ENCODE data around the gene C5AR2. TPM values are rescaled to one million over a fixed set of nuclear protein-coding genes. Genes with fewer than 3 reads are reported as not detected.
"Not testable (repeated sequence)": the region's sequence is repeated elsewhere in the genome, so short reads cannot be mapped to it uniquely, and the experiment has no call there.

The C5AR2 gene
- polyA plus RNA-seq, 1 of the 3 experiments (the other 2 are of a cell fraction): not detected

- DNase-seq: no peak
- Histone ChIP-seq H3K79me2 (ENCODE audit: insufficient read depth) (no peaks in the 10 kb centered on the region), H3K9me2 (no peaks in the 10 kb centered on the region), H3K27ac (ENCODE audit: low read depth in 2 of 2, low read length in 1 of 2) (no peak overlapping the region), H3K27me3 (ENCODE audit: insufficient read depth) (no peaks in the 10 kb centered on the region), H3K4me1 (ENCODE audit: control insufficient read depth in 1 of 2, insufficient read depth in 2 of 2, low read depth in 1 of 2, low read length in 1 of 2) (no peaks in the 10 kb centered on the region), H4K20me1 (ENCODE audit: insufficient read depth) (no peaks in the 10 kb centered on the region), H3F3A (replicated peaks; ENCODE audit: insufficient read depth) (peaks cover 4% of the 10 kb centered on the region), H2AFZ (ENCODE audit: low read depth) (no peak overlapping the region), H3K36me3 (replicated peaks in 1 of 2; ENCODE audit: control insufficient read depth in 1 of 2, insufficient read depth in 2 of 2, low read length in 1 of 2) (no peaks in the 10 kb centered on the region), H3K4me2 (no peak overlapping the region), H3K9ac (no peak overlapping the region), H3K4me3 (ENCODE audit: low read depth in 2 of 2, low read length in 1 of 2) (no peak overlapping the region), H3K9me3 (no peaks in the 10 kb centered on the region)
- ChIA-PET POLR2A (interaction anchor here (0.6 kb wide), 1 partner anchor 9 kb away, joined by 3 read pairs; no protein-coding TSS in a partner anchor), CTCF (interaction anchor here (0.9 to 1.6 kb wide), 5 partner anchors 13 to 48 kb away, joined by 3 to 5 read pairs (median 4); no protein-coding TSS in a partner anchor)
- TF ChIP-seq PBX3 (IDR thresholded peaks at IDR 0.05): no peak
- no peak for TF ChIP-seq IRF3 (IDR thresholded peaks at IDR 0.05; ENCODE audit: low read depth, low read length)
- no peak for TF ChIP-seq CHD2 (IDR thresholded peaks at IDR 0.05; ENCODE audit: low read length, partially characterized antibody)
- TF ChIP-seq SMC3 (IDR thresholded peaks at IDR 0.05; ENCODE audit: low read depth, low read length): no peak
- no peak for TF ChIP-seq POLR2AphosphoS5 (IDR thresholded peaks at IDR 0.05; ENCODE audit: low read depth, low read length)
- no peak for TF ChIP-seq NRF1 (IDR thresholded peaks at IDR 0.05; ENCODE audit: low read depth, low read length)
- no peak for TF ChIP-seq CTCF (IDR thresholded peaks at IDR 0.05)
- TF ChIP-seq TAF1 (IDR thresholded peaks at IDR 0.05; ENCODE audit: borderline replicate concordance, low read depth, low read length): no peak
- 73% methylated on average over 11 of the region's 11 CpGs for WGBS (ENCODE audit: low lambda C conversion rate)
Observed at GRCh38 chr19:47343194-47343802, 11.3 kb downstream of the C5AR2 start.

GRCh38 chr19:47344425-47344824 is 12.4 kb downstream of the C5AR2 start:
- H3K36me3 ChIP-seq (replicated peaks in 1 of 2; ENCODE audit: control insufficient read depth in 1 of 2, insufficient read depth in 2 of 2, low read length in 1 of 2): no peaks in the 10 kb centered on the region
- H3F3A ChIP-seq (replicated peaks; ENCODE audit: insufficient read depth): peaks cover 4% of the 10 kb centered on the region
- no peak overlapping the region for H2AFZ ChIP-seq (ENCODE audit: low read depth)
- H3K27me3 ChIP-seq (ENCODE audit: insufficient read depth): no peaks in the 10 kb centered on the region
- WGBS (ENCODE audit: low lambda C conversion rate): 93% methylated on average over 1 of the region's 1 CpG
- H3K4me2 ChIP-seq: no peak overlapping the region
- H3K9me2 ChIP-seq: no peaks in the 10 kb centered on the region
- no peak overlapping the region for H3K27ac ChIP-seq (ENCODE audit: low read depth in 2 of 2, low read length in 1 of 2)
- no peak for DNase-seq
- ChIA-PET CTCF (interaction anchor here (1.1 to 1.6 kb wide), 4 partner anchors 14 to 49 kb away, joined by 3 to 5 read pairs (median 4); no protein-coding TSS in a partner anchor), POLR2A (no interaction called here)
- no peaks in the 10 kb centered on the region for H3K9me3 ChIP-seq
- no peaks in the 10 kb centered on the region; a peak in 1 of 4 replicates for H3K4me1 ChIP-seq (ENCODE audit: control insufficient read depth in 1 of 2, insufficient read depth in 2 of 2, low read depth in 1 of 2, low read length in 1 of 2)
- no peaks in the 10 kb centered on the region for H4K20me1 ChIP-seq (ENCODE audit: insufficient read depth)
- H3K9ac ChIP-seq: no peak overlapping the region
- TF ChIP-seq YY1 (IDR thresholded peaks at IDR 0.05; ENCODE audit: low read depth) (no peak), TEAD4 (IDR thresholded peaks at IDR 0.05; ENCODE audit: borderline replicate concordance, insufficient read depth) (no peak), TAF1 (IDR thresholded peaks at IDR 0.05; ENCODE audit: borderline replicate concordance, low read depth, low read length) (no peak)
- no peak overlapping the region for H3K4me3 ChIP-seq (ENCODE audit: low read depth in 2 of 2, low read length in 1 of 2)
- peaks cover 1% of the 10 kb centered on the region for H3K79me2 ChIP-seq (ENCODE audit: insufficient read depth)

- H3K4me2 ChIP-seq; H3K27me3 ChIP-seq (ENCODE audit: insufficient read depth); H4K20me1 ChIP-seq (ENCODE audit: insufficient read depth); H2AFZ ChIP-seq (ENCODE audit: low read depth); CTCF ChIA-PET; H3K4me1 ChIP-seq (ENCODE audit: control insufficient read depth in 1 of 2, insufficient read depth in 2 of 2, low read depth in 1 of 2, low read length in 1 of 2); H3K9me3 ChIP-seq; H3K27ac ChIP-seq (ENCODE audit: low read depth in 2 of 2, low read length in 1 of 2); DNase-seq; H3K36me3 ChIP-seq (replicated peaks in 1 of 2; ENCODE audit: control insufficient read depth in 1 of 2, insufficient read depth in 2 of 2, low read length in 1 of 2); H3K9ac ChIP-seq; H3K4me3 ChIP-seq (ENCODE audit: low read depth in 2 of 2, low read length in 1 of 2); H3K9me2 ChIP-seq; POLR2A ChIA-PET; H3F3A ChIP-seq (replicated peaks; ENCODE audit: insufficient read depth): not testable (repeated sequence)
- 78% methylated on average over 6 of the region's 6 CpGs for WGBS (ENCODE audit: low lambda C conversion rate)
- peaks cover 17% of the 10 kb centered on the region for H3K79me2 ChIP-seq (ENCODE audit: insufficient read depth)
Observed at GRCh38 chr19:47346024-47346423, 14.0 kb downstream of the C5AR2 start.

All from SK-N-SH (cell line).